Measurements from ENCODE around the gene ZNF574. TPM values are rescaled to one million over a fixed set of nuclear protein-coding genes. Genes with fewer than 3 reads are reported as not detected.
"Not testable (repeated sequence)": the region's sequence is repeated elsewhere in the genome, so short reads cannot be mapped to it uniquely, and the experiment has no call there.

Gene ZNF574
- total and polyA plus RNA-seq, 12 donors: 3.4 to 11.1 (median 8.0) TPM

GRCh38 chr19:42032431-42032830 lies 43.5 kb upstream of the ZNF574 start:
- no peak for DNase-seq
- no peak for TF ChIP-seq CTCF (IDR thresholded peaks at IDR 0.05)
- H3K4me3 ChIP-seq: no peak overlapping the region
- WGBS, 2 donors: 60 to 69% methylated on average over 5 of the region's 5 CpGs
- no peak overlapping the region for H3K27ac ChIP-seq
- intact Hi-C loops (cut with DNase I): loop anchor here in 2 of 10 donors (5.0 kb wide), 1 partner anchor 35 kb away; no protein-coding TSS in a partner anchor
- ATAC-seq: no peak
- H3K36me3 ChIP-seq: no peaks in the 10 kb centered on the region
- no peaks in the 10 kb centered on the region for H3K27me3 ChIP-seq
- H3K4me1 ChIP-seq: peaks cover 0 to 11% (median 4%) of the 10 kb centered on the region in 9 donors
- H3K9me3 ChIP-seq: no peaks in the 10 kb centered on the region

GRCh38 chr19:42033413-42033812 lies 42.6 kb upstream of the ZNF574 start:
- intact Hi-C loops (cut with DNase I): loop anchor here in 2 of 10 donors (5.0 kb wide), 1 partner anchor 36 kb away; no protein-coding TSS in a partner anchor
- 79 to 81% methylated on average over 5 of the region's 5 CpGs for WGBS, 2 donors

GRCh38 chr19:42034640-42035391 lies 41.1 kb upstream of the ZNF574 start:
- not testable (repeated sequence) for H3K27me3 ChIP-seq, H3K27ac ChIP-seq, H3K9me3 ChIP-seq, H3K36me3 ChIP-seq, ATAC-seq
- DNase-seq: peak in 1 of 2 donors; percentile 23
- Histone ChIP-seq H3K4me3 (peak overlapping the region in 2 of 10 donors; percentile 12 to 16), H3K4me1 (peaks cover 3 to 25% (median 14%) of the 10 kb centered on the region in 9 donors)
- TF ChIP-seq CTCF (IDR thresholded peaks at IDR 0.05): peak; percentile 75 to 85 (median 82)
- WGBS, 2 donors: 30 to 33% methylated on average over 17 of the region's 17 CpGs
- intact Hi-C loops (cut with DNase I): loop anchor here in 6 of 10 donors (2.0 to 5.0 kb wide), 2 partner anchors 36 to 38 kb away; no protein-coding TSS in a partner anchor

More at GRCh38 chr19:42033413-42033812, 42.6 kb upstream of the ZNF574 start:
- H3K27ac ChIP-seq: no peak overlapping the region
- no peak for TF ChIP-seq CTCF (IDR thresholded peaks at IDR 0.05)
- no peaks in the 10 kb centered on the region for H3K36me3 ChIP-seq
- no peaks in the 10 kb centered on the region for H3K9me3 ChIP-seq
- H3K4me1 ChIP-seq: peaks cover 3 to 21% (median 13%) of the 10 kb centered on the region in 9 donors
- no peak overlapping the region for H3K4me3 ChIP-seq
- no peaks in the 10 kb centered on the region for H3K27me3 ChIP-seq
- ATAC-seq: no peak
- no peak for DNase-seq

GRCh38 chr19:42037649-42038048 lies 38.3 kb upstream of the ZNF574 start:
- peak overlapping the region in 8 of 10 donors; percentile 23 to 90 (median 74) for H3K27ac ChIP-seq
- intact Hi-C loops (cut with DNase I): loop anchor here in 3 of 10 donors (5.0 kb wide), 1 partner anchor 40 kb away; no protein-coding TSS in a partner anchor
- H3K4me3 ChIP-seq: no peak overlapping the region
- TF ChIP-seq CTCF (IDR thresholded peaks at IDR 0.05): no peak
- H3K27me3 ChIP-seq: no peaks in the 10 kb centered on the region
- DNase-seq (peak in 1 of 2 donors; percentile 42), ATAC-seq (peak; percentile 21 to 77 (median 44))
- no peaks in the 10 kb centered on the region for H3K36me3 ChIP-seq
- 51 to 55% methylated on average over 4 to 5 of the region's 5 CpGs for WGBS, 2 donors
- peaks cover 3 to 31% (median 14%) of the 10 kb centered on the region in 9 donors for H3K4me1 ChIP-seq
- H3K9me3 ChIP-seq: no peaks in the 10 kb centered on the region

All from heart right ventricle (tissue), 16 donors.